GM12892 (cell line): ENCODE measurements around the gene CACNA1E.

Experiments used
- DNase-seq: peaks from one replicate; pipeline ENCODE4 v3.0.0; 2011; ENCODE audit not compliant: insufficient read length
- FAIRE-seq: peaks from 2 replicates; lab custom pipeline; 2011; peaks lifted over from hg19 to GRCh38; lab: Jason Lieb, UNC
- POLR2A ChIP-seq: IDR thresholded peaks from 2 replicates; pipeline ENCODE4 v1.6.1; 2011; ENCODE audit warnings: low read depth, low read length, control low read depth
- POLR2AphosphoS5 ChIP-seq: IDR thresholded peaks from 2 replicates; pipeline ENCODE4 v1.6.1; 2011; ENCODE audit warnings: low read depth, low read length, control low read depth
- TAF1 ChIP-seq: IDR thresholded peaks from 2 replicates; pipeline ENCODE4 v1.6.1; 2011; ENCODE audit warnings: low read depth, mild to moderate bottlenecking, control low read depth, low read length, borderline replicate concordance

The CACNA1E gene

DNA sequence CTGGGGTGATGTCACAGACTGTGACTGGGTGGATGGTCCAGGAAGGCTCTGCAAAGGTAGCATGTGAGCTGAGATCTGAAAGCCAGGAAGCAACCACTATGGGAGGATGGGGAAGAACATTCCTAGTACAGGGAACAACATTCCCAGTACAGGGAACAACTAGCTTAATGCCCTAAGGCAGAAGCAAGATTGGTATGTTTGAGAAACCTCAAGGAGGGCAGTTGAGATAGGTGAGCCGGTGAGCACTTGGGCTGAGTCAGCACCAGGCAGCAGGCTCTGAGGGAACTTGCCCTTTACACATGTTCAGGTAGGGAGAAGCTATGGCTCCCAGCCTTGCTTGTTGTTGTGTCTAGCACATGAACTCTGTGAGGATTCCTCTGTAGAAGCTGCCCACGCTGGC lies 24.2 kb upstream of the CACNA1E start:
- DNase-seq (no peak), FAIRE-seq (peak; percentile 54)
- TF ChIP-seq TAF1 (no peak), POLR2A (no peak), POLR2AphosphoS5 (no peak)

- TF ChIP-seq TAF1 (no peak), POLR2A (no peak), POLR2AphosphoS5 (no peak)
- DNase-seq (no peak), FAIRE-seq (no peak)
Observed at GRCh38 chr1:181469829-181470228, 13.5 kb upstream of the CACNA1E start.

DNA sequence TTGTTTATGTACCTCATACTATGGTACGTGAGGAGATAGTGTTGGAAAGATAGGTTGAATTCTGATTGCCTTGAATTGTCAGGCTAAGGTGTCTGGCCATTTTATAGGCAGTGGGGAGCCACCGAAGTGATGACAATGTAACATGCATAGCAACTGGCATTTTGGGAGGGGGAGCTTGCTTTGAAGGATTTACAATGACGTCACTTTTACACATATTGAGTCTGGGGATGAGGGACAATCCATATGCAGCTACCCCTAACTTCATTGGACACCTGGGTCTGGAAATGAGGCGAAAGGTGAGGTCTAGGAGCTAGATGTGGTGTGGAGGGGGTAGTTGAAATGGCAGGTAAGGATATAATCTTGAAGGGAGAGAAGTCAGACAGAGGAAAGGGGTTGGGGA lies 7.7 kb upstream of the CACNA1E start:
- DNase-seq (no peak), FAIRE-seq (no peak)
- TF ChIP-seq TAF1 (no peak), POLR2A (no peak), POLR2AphosphoS5 (no peak)

DNA sequence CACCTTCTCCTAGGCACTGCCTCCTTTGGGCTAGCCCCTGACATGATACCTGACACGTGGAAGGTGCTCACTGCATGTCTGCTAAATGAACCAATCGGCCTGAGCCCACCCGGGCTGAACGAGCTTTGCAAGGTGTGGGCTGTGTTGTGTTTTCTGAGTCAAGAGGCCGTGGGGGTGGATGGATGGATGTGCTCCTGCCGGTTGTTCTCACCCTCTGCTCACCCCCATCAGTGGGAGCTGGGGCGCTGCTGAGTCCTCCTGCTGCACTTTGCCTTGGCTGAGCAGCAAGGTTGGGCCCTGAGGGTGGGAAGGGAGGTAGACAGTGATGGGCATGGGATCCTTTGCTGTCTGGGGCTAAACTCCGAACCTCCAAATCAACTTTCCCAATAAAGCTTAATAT lies 6.7 kb upstream of the CACNA1E start:
- TF ChIP-seq POLR2AphosphoS5 (no peak), POLR2A (no peak), TAF1 (no peak)
- FAIRE-seq (no peak), DNase-seq (no peak)

- TF ChIP-seq POLR2AphosphoS5 (no peak), TAF1 (no peak), POLR2A (0 out of 2 replicates have a peak, but pooled peaks have one; percentile 35)
- peak; percentile 17 for FAIRE-seq
- no peak for DNase-seq
Observed at GRCh38 chr1:181478306-181478705, 5.0 kb upstream of the CACNA1E start.

DNA sequence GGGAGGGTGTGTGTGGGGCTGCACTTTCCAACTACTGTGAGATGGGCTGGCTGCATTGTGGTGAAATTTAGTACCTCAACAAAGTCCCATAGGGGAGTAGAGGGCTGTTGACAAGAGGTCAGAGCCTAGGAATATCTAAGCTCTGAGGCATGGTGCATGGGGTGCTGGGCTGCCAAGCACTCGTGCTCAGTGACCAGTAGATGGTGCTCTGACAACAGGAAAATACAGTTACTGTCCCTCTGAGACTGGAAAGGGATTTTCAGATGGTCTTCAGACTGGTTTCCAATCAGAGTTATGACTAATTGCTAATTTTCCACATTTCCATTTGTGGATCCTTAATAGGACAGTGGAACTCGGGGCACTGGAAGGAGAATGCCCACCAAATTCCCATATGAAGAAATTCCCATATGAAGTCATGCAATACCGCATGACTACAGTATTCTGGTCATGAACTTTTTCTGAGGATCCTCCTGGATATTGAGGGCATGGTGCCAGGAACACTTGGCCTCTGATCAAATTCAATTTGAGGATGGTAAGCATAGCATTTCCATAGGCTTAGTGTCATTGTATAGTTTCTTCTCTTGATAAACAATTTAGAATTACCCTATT lies 4.1 kb upstream of the CACNA1E start:
- peak; percentile 92 for FAIRE-seq
- DNase-seq = no peak
- TF ChIP-seq POLR2A = no peak
- TF ChIP-seq POLR2AphosphoS5 = no peak
- TF ChIP-seq TAF1 = no peak

DNA sequence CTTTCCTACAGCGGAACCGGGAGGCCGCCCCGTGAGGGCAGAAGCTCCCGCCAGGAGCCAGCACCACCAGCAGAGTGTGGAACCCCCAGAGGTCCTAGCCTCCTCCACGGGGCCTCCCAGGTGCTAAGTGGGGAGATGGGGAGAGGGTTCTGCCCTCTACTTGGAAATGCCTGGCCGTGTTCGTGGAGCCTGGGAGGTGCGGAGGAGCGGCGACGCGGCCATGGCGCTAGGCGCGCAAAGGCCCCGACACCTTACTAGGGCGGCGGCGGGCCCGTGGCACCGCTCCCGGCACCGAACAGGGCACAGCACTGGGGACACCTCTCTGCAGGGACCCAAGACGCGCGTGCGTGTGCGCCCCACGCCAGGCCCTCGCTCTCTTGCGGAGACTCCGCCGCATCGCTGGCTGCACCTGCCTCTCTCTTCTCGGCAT lies 1.3 kb upstream of the CACNA1E start:
- DNase-seq (no peak), FAIRE-seq (no peak)
- no peak for TF ChIP-seq POLR2AphosphoS5
- no peak for TF ChIP-seq TAF1
- no peak for TF ChIP-seq POLR2A

DNA sequence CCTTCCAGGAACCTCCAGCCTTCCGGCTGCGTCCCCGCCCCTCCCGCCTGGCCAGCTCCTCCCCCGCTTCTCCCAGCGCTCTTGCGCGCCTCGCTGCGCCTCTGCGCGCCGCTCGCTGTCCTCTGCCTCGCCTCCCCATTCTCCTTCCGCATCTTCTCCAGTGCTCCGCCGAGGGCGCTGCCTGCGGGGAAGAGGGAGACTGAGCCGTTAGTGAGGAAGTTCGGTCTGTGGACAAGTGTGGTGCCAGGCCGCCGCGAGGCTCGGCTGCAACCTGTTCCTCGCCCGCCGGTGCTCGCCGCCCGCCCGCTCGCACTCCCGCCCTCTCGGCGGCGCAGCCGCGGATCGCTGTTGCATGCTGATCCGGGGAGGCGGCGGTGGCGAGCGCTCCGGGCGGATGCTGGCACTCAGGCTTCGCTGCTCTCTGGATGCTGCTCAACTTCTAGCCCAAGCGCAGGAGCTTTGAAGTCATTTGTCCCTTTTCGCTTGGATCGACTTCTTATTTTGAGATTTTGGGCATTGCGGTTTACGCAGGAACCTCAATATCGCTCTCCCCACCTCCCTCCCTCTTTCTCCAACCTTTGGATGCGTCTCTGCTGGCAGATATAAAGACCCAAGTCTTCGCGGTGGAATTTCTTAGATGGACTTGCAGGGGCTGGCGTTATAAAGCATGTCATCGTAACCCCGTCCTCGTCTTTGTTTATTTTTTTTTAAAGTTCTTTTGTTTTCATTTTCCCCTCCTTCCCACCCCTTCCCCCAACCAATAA lies 614 bp upstream of the CACNA1E start:
- DNase-seq = peak; percentile 53
- TF ChIP-seq POLR2AphosphoS5 (no peak), TAF1 (no peak), POLR2A (no peak)

DNA sequence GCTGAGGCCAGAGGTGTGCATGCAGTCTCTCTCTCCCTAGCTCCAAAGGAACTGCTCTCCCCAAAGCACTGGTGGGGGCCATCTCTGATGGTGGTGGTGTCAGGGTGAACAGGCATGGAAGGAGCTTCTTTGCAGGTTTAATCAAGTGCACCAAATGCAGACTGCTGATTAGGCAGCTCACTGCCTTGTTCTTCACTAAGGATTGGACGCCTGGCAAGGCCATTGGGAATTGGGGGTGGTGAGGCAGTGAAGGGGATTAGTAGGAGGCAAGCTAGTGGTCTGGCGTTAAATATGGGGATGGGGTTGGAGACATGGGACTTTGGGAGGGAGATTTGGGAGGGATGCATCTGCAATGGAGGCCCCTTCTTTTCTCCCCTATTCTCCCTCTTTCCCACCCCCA lies 1.5 kb downstream of the CACNA1E start:
- FAIRE-seq (no peak), DNase-seq (no peak)
- TF ChIP-seq TAF1 = no peak
- no peak for TF ChIP-seq POLR2A
- TF ChIP-seq POLR2AphosphoS5 = no peak

More for the DNA sequence above, 614 bp upstream of the CACNA1E start:
- FAIRE-seq = peak; percentile 66

DNA sequence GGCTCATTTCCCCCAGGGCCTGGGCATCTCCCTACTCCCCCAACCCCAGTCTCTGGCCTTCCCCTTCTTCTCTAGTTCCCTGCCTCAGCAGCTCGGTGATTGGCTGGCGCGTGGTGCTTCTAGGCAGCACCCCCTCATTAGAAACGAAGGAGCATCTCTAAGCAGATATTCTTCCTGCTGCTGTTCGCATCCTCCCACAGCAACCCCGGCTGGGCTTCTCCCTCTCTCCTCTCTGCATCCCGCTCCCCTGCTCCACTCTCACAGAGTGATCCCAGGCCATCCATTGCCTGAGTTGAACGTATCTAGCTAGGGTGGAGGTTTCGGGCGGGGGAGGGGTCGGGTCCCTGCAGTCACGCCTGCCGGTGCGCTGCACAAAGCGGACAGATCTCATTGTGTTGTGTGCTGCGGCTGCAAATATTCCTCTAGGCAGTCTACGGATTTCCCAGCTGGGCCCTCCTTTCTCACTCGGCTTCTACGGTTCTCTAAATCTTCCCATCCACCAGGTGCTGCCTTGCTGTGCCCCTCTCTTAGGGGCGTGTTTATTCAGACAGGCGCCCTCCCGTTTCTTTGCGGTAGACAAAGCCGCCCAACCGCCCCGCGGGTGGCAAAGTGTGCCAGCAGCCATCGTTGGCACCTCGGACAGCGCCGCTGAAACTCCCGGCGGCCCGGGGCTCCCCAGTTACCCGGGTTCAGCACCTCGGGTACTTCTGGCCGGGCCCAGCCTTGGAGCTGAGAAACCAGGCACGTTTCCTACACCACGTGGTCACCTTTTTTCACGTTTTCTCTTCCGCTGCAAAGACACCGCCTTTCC lies 2.2 kb downstream of the CACNA1E start:
- peak; percentile 95 for FAIRE-seq

DNA sequence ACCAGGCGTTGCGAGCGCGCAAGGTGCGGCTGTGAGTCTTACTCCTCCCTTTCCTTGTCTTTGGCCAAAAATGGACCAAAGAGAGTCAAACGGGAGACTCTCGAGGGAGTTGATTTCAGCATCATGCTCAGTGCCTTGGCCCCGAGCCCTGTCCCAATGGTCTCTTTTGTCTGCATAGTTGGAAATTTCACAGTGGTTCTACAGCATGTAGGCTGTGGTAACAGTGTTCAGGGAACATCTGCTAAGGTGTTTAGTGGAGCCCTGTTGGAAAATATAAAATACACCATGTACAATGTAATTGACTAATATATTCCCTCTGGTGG lies 2.7 kb downstream of the CACNA1E start:
- FAIRE-seq (no peak), DNase-seq (no peak)
- TF ChIP-seq POLR2A (no peak), POLR2AphosphoS5 (no peak), TAF1 (no peak)

More for the DNA sequence above, 2.2 kb downstream of the CACNA1E start:
- TF ChIP-seq POLR2A = peak; percentile 56; the same call in 1 of the 2 replicates
- no peak for TF ChIP-seq TAF1
- TF ChIP-seq POLR2AphosphoS5 = no peak
- no peak for DNase-seq

GRCh38 chr1:181488866-181489265 lies 5.5 kb downstream of the CACNA1E start:
- DNase-seq (no peak), FAIRE-seq (peak; percentile 60)
- TF ChIP-seq TAF1 (no peak), POLR2AphosphoS5 (no peak), POLR2A (no peak)
